Fibroblast of skin of back (primary cell): ENCODE data around the gene LUZP2.

Experiments used
- DNase-seq: peaks from one replicate; pipeline ENCODE4 v3.0.0-alpha.2; 2013

The LUZP2 gene

GRCh38 chr11:24723231-24723630, 226.4 kb downstream of the LUZP2 start:
- DNase-seq: no peak

GRCh38 chr11:24731554-24731953, 234.7 kb downstream of the LUZP2 start:
- no peak for DNase-seq

DNA sequence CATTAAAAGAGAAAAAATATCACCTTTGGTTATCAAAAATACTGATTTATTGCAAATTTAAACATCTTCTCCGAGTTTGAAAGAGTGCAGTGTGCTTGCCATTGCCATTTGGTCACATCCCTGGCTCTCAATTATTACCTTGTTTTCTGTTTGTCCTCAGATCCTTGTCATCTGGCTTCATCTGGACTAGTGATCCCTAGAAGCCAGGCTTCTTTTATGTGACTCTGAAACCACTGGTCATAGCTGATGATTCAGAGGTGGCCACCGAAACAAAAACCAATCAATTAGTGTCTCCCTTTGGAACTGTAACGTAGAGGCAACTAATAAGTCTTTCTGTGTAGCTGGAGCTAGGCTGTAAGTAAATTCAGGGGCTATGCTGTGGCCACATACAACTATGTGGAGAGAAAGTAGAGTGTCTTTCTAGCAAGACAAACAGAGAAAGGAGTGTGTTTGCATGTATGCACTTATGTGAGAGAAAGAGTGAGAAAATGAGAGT, 237.9 kb downstream of the LUZP2 start:
- DNase-seq: no peak

DNA sequence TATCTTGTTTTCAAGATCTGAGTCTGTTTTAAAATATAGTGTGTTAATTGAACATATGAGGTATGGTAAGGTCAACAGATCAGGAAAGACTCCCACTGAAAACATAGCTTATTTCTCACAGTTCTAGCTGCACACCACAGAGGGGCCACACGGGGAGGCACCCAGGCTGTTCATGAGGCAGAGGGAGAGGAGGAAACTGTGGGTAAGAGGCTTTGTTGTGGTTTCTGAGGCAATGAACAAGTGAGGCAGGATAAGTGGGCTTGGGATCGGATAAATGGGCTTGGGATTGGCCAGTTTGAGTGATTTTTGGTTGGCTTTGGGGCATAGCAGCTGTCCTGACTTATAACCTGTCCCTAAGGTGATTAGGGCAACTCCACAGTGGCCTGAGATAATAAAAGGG, 242.1 kb downstream of the LUZP2 start:
- no peak for DNase-seq

- DNase-seq: no peak
Observed at GRCh38 chr11:24739637-24740036, 242.8 kb downstream of the LUZP2 start.

DNA sequence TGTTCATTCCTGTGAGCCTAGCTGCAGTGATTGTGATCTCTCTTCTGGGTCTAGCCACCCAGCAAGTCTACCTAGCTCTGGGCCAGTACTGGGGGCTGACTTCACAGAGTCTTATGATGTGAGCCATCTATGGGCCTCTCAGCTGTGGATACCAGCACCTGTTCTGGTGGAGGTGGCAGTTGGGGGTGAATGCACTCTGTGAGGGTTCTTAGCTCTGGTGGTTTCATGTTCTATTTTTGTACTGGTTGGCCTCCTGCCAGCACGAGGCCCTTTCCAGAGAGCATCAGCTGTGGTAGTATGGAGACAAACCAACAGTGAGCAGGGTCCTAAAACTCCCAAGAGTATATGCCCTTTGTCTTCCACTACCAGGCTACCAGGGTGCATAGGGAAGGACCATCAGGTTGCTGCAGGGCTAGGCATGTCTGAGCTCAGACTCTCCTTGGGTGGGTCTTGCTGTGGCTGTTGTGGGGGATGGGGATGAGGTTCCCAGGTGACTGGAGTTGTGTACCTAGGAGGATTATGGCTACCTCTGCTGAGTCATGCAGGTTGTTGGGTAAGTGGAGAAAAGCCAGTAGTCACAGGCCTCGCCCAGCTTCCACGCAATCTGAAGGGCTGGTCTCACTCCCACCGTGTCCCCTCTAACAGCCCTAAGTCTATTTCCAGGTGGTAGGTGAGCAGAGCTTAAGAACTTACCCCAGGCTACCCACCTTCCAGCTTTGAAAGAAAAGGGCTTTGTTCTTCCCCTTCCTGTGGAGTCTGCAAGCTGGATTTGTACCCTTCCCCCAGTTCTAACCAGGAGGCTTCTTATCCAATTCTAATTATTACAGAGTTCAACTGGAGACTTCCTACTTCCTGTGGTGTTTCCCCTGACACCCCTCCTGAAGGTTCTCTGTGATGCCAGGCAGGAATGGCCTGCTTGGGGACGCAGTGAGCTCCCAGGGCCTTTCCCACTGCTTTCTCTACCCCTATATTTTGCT, 250.7 kb downstream of the LUZP2 start:
- no peak for DNase-seq

GRCh38 chr11:24748261-24748660, 251.4 kb downstream of the LUZP2 start:
- no peak for DNase-seq

- no peak for DNase-seq
Observed at GRCh38 chr11:24754406-24754805, 257.6 kb downstream of the LUZP2 start.

GRCh38 chr11:24755260-24755839, 258.5 kb downstream of the LUZP2 start:
- no peak for DNase-seq

DNA sequence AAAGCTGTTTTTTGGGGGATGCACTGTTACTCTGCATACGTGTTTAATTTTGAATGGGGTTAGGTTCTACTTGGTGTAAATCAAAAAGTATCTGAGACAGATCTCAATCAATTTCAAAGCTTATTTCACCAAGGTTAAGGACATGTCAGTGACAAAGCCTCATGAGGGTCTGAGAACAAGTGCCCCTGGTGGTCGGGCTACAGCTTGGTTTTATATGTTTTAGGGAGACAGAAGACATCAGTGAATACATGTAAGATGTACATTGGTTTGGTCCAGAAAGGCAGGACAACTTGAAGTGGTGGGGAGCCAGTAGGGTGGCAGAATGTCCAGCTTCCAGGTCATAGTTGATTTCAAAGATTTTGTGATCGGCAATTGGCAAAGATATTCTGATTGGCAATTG, 262.9 kb downstream of the LUZP2 start:
- DNase-seq: no peak

GRCh38 chr11:24760681-24761080, 263.8 kb downstream of the LUZP2 start:
- DNase-seq: peak; percentile 5

- no peak for DNase-seq
Observed at GRCh38 chr11:24762076-24762475, 265.2 kb downstream of the LUZP2 start.

DNA sequence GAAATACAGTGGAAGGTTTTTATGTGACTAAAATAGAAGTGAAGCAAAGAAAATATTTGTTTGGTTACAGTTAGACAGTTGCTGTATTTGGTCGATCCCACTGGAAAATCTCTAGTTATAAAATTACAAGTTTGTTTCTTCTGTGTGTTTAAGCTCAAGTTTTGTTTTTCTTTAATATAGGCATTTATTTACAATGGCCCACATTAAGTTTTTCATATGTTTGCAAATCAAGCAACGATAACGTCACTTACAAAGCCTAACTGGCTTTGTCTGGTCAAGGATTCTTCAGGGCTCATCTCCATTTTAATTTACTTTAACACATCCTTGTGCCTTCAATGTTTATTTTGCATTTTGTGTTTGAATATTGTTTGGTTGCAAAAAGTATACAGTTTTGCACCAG, 270.6 kb downstream of the LUZP2 start:
- no peak for DNase-seq

GRCh38 chr11:24773322-24773721, 276.5 kb downstream of the LUZP2 start:
- no peak for DNase-seq

DNA sequence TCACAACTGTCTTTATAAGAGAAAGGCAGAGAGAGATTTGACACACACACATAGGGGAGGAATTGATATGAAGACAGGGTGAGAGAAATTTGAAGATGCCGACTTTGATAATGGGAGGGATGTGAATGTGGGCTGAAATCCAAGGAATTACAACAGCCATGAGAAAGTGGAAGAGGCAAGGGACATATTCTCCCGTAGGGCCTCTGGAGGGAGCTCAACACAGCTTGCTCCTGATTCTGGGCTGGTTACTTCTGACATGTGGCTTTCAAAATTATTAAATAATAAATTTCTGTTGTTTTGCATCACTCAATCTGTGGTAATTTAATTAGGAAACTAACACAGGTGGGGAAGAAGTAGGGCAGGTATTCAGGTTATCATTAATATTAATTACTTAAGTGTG, 282.9 kb downstream of the LUZP2 start:
- no peak for DNase-seq

- no peak for DNase-seq
Observed at GRCh38 chr11:24781288-24781687, 284.4 kb downstream of the LUZP2 start.

DNA sequence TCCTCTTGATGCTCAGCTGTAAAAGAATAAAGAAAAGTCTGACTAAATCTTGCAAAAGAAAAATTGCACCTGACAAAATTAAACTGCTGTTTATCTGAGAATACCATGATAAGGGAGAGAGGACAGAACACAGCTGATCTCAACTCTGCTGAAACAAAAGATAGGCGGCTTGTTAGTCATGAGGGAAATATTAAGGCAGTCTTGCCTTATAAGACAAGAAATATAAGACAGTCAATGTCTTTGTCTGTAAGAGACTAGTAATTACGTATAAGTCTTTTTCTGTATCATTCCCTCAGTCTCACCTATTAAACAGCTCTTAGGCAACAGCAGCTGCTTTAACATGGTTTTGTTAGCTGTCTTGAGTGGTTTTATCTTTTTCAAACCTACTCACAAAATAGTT, 296.6 kb downstream of the LUZP2 start:
- no peak for DNase-seq

DNA sequence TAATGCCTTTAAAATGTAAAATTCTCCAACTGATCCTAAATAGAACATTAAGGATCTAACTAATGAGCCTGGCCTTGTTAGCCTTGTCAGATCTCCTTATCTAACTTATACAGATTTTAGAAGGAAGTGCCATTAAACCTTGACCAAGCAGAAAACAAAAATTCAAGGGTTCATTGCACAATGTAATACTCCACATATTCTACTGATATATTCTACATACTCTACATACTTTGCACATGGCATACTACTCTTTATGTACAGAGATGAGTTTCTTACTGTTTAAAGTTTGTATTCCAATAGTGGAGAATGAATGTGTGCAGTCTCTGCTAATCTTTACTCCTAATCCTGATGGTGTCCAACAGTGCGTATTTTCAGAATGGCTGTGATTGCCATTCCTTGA, 297.2 kb downstream of the LUZP2 start:
- no peak for DNase-seq

- no peak for DNase-seq
Observed at GRCh38 chr11:24805671-24806070, 308.8 kb downstream of the LUZP2 start.

DNA sequence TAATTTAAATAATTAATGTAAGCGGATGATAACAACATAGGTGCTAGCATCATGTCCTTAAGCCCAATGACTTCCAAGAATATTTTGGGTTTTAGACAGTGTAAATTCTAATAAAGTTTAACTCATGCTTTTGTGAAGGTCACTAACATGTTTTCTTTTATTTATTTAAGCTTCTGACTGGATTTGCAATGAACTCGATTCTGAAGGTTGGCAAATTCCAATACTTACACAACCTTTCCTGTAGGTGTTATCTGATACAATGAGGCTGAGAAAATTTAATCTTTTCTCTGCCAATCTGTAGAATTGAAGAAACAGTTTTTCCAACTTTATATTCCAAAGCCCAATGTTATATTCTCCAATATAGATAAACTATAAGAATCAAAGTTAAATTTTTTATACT, 311.3 kb downstream of the LUZP2 start:
- no peak for DNase-seq

DNA sequence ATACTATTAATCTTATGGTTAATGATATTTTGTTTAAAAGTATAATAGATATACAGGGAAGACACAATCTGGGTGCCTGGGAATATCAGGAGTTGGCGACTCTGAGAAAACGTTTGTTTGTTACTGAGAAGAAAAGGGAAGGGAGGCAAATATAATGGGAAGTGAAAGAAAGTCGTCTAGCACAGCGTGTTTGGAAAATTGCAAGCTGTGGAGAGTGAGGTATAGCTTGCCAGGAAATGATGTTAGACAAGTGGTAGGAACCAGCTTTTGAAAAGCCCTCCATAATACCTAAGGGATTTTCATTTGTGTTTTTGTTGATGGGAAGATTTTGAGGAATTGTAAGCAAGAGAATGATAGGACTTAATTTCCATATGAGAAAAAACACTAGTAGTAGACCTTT, 322.2 kb downstream of the LUZP2 start:
- no peak for DNase-seq

DNA sequence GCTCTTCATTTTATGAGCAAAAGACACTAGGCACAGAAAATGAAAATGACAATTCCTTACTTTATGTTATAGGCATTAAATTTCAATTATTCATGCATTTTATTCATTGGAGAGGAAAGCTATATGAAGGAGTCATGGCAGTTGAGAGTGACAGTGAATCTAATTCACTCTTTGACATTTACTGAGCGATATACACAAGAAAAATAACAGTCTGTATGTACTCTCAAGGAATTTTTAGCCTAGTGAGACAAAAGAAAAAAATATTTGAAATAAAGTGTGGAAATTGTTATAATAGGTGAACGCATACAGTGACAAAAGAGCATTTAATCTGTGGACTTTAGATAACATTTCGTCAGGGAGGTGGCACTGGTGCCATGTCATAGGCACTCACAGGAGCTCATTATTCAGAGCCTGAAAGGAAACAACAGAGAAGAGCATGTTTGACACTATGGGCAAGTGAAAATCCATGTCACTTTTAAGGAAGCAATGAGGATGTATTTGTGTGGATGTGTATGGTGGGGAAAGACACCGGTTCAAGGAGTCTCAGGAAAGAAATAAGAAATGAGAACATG, 323.1 kb downstream of the LUZP2 start:
- DNase-seq: no peak

GRCh38 chr11:24820541-24820940, 323.7 kb downstream of the LUZP2 start:
- peak; percentile 14 for DNase-seq
